SU-DHL-6 (cell line): ENCODE measurements around the gene KIF3C.
"Not testable (repeated sequence)": the region's sequence is repeated elsewhere in the genome, so short reads cannot be mapped to it uniquely, and the experiment has no call there.

Experiments
- H2AFZ ChIP-seq: fragments of 200-600 bp; sonication (generic); 2 replicates; pipeline ENCODE4 v1.6.1; 2014; ENCODE audit warnings: low read depth, mild to moderate bottlenecking, moderate library complexity, mixed read lengths, antibody characterized with exemption, low read length; ENCODE audit not compliant: severe bottlenecking
- H3F3A ChIP-seq: fragments of 200-600 bp; shearing (Covaris generic); 2 replicates; pipeline ENCODE4 v1.6.0; 2016; ENCODE audit warnings: antibody characterized with exemption, mild to moderate bottlenecking; ENCODE audit not compliant: insufficient read depth
- H3K27ac ChIP-seq: fragments of 200-600 bp; sonication (generic); 2 replicates; pipeline ENCODE4 v1.5.1; 2016; ENCODE audit warnings: low read depth, mild to moderate bottlenecking, low read length, moderate library complexity, mixed read lengths
- H3K27me3 ChIP-seq: fragments of 200-600 bp; sonication (generic), shearing (Covaris generic); 2 replicates; pipeline ENCODE4 v1.6.0; 2014; ENCODE audit warnings: mild to moderate bottlenecking, low read length
- H3K36me3 ChIP-seq: fragments of 200-600 bp; sonication (generic); 2 replicates; pipeline ENCODE4 v1.6.1; 2014; ENCODE audit warnings: mild to moderate bottlenecking, low read length, mixed read lengths
- H3K4me2 ChIP-seq: fragments of 300-600, 200-600 bp; shearing (Covaris generic), sonication (generic); 2 replicates; pipeline ENCODE4 v1.6.0; 2014; ENCODE audit warnings: low read length, low read depth, mild to moderate bottlenecking; ENCODE audit not compliant: poor library complexity, severe bottlenecking
- H3K4me3 ChIP-seq: fragments of 200-600 bp; sonication (generic); 2 replicates; pipeline ENCODE4 v1.5.1; 2014; ENCODE audit warnings: antibody characterized with exemption, low read length, mild to moderate bottlenecking, mixed read lengths; ENCODE audit not compliant: insufficient read depth, poor library complexity, severe bottlenecking
- H3K79me2 ChIP-seq: fragments of 200-600 bp; sonication (generic); 2 replicates; pipeline ENCODE4 v1.6.1; 2014; ENCODE audit warnings: mild to moderate bottlenecking, low read length, moderate library complexity; ENCODE audit not compliant: insufficient read depth
- H3K9ac ChIP-seq: fragments of 200-600 bp; sonication (generic); 2 replicates; pipeline ENCODE4 v1.7.0; 2014; ENCODE audit warnings: mild to moderate bottlenecking, low read length
- H3K9me2 ChIP-seq: fragments of 200-600 bp; sonication (generic); replicated peaks from 2 replicates; pipeline ENCODE4 v1.6.1; 2014; ENCODE audit warnings: low read length; ENCODE audit not compliant: insufficient read depth
- H3K9me3 ChIP-seq: fragments of 200-600 bp; sonication (generic); 2 replicates; pipeline ENCODE4 v1.6.1; 2014; ENCODE audit warnings: low read length, mixed read lengths; ENCODE audit not compliant: insufficient read depth
- H4K20me1 ChIP-seq: fragments of 200-600 bp; sonication (generic); 2 replicates; pipeline ENCODE4 v1.6.1; 2014; ENCODE audit warnings: low read depth, mild to moderate bottlenecking, antibody characterized with exemption, low read length, moderate library complexity, mixed read lengths
- EZH2phosphoT487 ChIP-seq: fragments of 200-600 bp; sonication (generic), shearing (Covaris generic); conservative IDR thresholded peaks from 2 replicates; pipeline ENCODE4 v1.6.1; 2018; ENCODE audit warnings: mild to moderate bottlenecking, antibody characterized with exemption, low read length, moderate library complexity, mixed read lengths
- TF ChIP-seq, protein P1 (sequence below): fragments of 200-600 bp; sonication (generic); IDR thresholded peaks from one replicate; pipeline ENCODE4 v1.5.1; 2017; ENCODE audit warnings: antibody characterized with exemption, mild to moderate bottlenecking, low read length, moderate library complexity; ENCODE audit not compliant: insufficient read depth, poor library complexity, severe bottlenecking

KIF3C gene

DNA sequence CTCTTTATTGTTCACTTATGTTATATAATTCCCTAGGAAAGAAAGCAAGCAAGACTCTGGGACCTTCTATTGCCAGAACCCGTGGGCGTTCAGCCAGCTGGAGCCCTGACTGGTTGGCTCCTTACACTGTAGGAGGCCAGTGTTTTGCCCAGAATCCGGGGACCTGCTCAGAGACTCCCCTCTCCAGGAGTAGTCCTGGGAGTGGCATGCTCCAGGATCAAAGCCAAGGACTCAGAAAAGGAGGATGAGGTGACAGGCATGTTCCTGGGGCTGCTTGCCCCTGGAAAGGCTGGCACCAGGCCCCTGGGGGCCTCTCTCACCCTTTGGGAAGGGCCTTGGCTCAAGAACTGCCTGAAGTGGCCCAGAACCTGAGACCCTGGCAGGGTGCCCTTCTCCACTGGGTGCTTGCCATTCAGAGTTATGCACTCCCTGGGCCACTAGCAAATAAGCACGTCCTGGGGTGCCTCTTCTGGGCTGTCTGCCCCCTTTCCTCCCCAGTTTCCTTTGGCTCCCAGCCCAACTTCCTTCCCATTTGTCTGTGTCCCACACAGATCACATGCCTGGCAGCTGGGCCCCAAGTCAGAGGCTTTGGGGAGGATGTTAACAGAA is 19.6 kb upstream of the KIF3C start:
- Histone ChIP-seq H2AFZ (no peak overlapping the region), H3K9me2 (no peaks in the 10 kb centered on the region), H3K79me2 (no peaks in the 10 kb centered on the region), H3K36me3 (no peaks in the 10 kb centered on the region), H3K27ac (no peak overlapping the region), H3K9ac (no peak overlapping the region), H3F3A (no peaks in the 10 kb centered on the region), H4K20me1 (no peaks in the 10 kb centered on the region), H3K4me3 (no peak overlapping the region), H3K4me2 (no peak overlapping the region), H3K27me3 (no peaks in the 10 kb centered on the region), H3K9me3 (no peaks in the 10 kb centered on the region)
- TF ChIP-seq EZH2phosphoT487 = no peak
- TF ChIP-seq, protein P1, sequence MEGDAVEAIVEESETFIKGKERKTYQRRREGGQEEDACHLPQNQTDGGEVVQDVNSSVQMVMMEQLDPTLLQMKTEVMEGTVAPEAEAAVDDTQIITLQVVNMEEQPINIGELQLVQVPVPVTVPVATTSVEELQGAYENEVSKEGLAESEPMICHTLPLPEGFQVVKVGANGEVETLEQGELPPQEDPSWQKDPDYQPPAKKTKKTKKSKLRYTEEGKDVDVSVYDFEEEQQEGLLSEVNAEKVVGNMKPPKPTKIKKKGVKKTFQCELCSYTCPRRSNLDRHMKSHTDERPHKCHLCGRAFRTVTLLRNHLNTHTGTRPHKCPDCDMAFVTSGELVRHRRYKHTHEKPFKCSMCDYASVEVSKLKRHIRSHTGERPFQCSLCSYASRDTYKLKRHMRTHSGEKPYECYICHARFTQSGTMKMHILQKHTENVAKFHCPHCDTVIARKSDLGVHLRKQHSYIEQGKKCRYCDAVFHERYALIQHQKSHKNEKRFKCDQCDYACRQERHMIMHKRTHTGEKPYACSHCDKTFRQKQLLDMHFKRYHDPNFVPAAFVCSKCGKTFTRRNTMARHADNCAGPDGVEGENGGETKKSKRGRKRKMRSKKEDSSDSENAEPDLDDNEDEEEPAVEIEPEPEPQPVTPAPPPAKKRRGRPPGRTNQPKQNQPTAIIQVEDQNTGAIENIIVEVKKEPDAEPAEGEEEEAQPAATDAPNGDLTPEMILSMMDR = no peak

DNA sequence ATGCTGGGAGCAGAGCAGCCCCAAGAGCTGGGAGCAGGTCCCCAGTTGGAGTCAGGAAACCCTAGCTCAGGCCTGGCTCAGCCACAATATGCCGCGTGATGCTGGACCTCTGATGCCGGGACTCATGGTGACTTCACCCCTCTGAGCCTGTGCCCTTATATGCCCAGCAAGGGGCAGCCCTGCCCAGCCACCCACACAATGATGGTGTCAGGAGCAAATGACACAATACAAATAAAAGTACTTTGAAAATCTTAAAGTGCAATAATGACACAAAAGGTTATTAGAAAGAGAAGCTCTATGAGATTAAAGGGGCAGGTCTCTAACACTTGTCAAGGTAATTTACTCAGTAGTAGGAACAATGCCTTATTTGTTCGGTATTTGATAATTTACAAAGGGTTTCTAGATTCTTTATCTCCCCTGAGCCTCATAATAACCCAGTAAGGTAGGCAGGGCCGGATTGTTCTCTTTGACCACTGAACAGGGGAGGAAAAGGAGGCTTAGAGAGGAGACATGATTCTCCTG is 18.3 kb upstream of the KIF3C start:
- Histone ChIP-seq H3K4me3 (no peak overlapping the region), H3K4me2 (no peak overlapping the region), H3F3A (no peaks in the 10 kb centered on the region), H3K36me3 (no peaks in the 10 kb centered on the region), H3K9me3 (no peaks in the 10 kb centered on the region), H3K79me2 (no peaks in the 10 kb centered on the region), H2AFZ (no peak overlapping the region), H3K27ac (no peak overlapping the region), H3K9me2 (no peaks in the 10 kb centered on the region), H4K20me1 (no peaks in the 10 kb centered on the region), H3K9ac (no peak overlapping the region), H3K27me3 (no peaks in the 10 kb centered on the region)
- TF ChIP-seq EZH2phosphoT487 = no peak
- TF ChIP-seq, protein P1 = no peak

DNA sequence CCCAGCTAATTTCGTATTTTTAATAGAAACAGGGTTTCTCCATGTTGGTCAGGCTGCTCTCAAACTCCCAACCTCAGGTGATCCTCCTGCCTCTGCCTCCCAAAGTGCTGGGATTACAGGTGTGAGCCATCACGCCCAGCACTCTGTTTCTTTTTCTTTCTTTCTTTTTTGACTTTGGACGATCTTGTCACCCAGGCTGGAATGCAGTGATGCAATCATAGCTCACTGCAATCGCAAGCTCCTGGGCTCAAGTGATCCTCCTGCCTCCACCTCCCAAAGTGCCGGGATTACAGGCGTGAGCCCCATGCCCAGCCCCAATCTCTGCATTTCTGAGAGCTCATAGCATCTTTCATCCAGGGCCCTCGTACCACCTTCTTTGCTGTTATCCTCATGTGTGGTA is 17.1 kb upstream of the KIF3C start:
- not testable (repeated sequence) for H3K79me2 ChIP-seq, H3K4me3 ChIP-seq, H4K20me1 ChIP-seq, H3K9ac ChIP-seq, H3K9me2 ChIP-seq, H2AFZ ChIP-seq, H3K27me3 ChIP-seq, H3K9me3 ChIP-seq, H3F3A ChIP-seq, H3K27ac ChIP-seq, H3K36me3 ChIP-seq, H3K4me2 ChIP-seq

DNA sequence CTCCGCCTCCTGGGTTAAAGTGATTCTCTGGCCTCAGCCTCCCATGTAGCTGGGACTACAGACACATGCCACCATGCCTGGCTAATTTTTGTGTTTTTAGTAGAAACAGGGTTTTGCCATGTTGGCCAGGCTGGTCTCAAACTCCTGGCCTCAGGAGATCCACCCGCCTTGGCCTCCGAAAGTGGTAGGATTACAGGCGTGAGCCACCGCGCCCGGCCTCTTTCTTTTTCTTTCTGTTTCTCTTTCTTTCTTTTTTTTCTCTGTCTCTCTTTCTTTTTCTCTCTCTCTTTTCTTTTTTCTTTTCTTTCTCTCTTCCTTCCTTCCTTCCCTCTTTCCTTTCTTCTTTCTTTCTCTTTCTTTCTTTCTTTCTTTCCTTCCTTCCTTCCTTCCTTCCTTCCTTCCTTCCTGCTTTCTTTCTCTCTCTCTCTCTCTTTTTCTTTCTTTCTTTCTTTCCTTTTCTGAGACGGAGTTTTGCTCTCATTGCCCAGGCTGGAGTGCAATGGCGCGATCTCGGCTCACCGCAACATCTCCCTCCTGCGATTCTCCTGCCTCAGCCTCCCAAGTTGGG is 16.6 kb upstream of the KIF3C start:
- not testable (repeated sequence) for H3K9me3 ChIP-seq, H3K4me2 ChIP-seq, H3K9ac ChIP-seq, H4K20me1 ChIP-seq, H3K4me3 ChIP-seq, H3K9me2 ChIP-seq, H3K79me2 ChIP-seq, H2AFZ ChIP-seq, H3K27ac ChIP-seq, H3K36me3 ChIP-seq, H3F3A ChIP-seq, H3K27me3 ChIP-seq
